PC-3 (cell line): Measurements from ENCODE around the gene SORBS2. TPM values are rescaled to one million over a fixed set of nuclear protein-coding genes. Genes with fewer than 3 reads are reported as not detected.

Experiments used
- ATAC-seq: fragments of 200-7000 bp; cut with Tn5 transposase; 2 replicates; pipeline ENCODE4 v1.9.1; 2020; ENCODE audit warnings: mild to moderate bottlenecking, moderate library complexity
- BruUV-seq: library from RNA; stranded (reverse); fragments of 400-500 nt; replicated peaks from 2 replicates; lab custom pipeline; 2021; lab: Mats Ljungman, UMichigan
- CTCF ChIA-PET: fragments of 300-600 bp; sonication (Branson Sonifier 250); formaldehyde crosslinking; loops from one replicate; lab custom pipeline; 2022; ENCODE audit warnings: antibody characterized with exemption; lab: Charles Lee
- POLR2A ChIA-PET: fragments of 300-600 bp; sonication (Branson Sonifier 250); formaldehyde crosslinking; loops from one replicate; lab custom pipeline; 2022; ENCODE audit warnings: antibody characterized with exemption; ENCODE audit not compliant: unreplicated experiment; lab: Charles Lee
- DNase-seq: peaks from one replicate; pipeline ENCODE4 v3.0.0-alpha.2; 2015
- H2AFZ ChIP-seq: fragments of 300-600 bp; sonication (generic); 2 replicates; pipeline ENCODE4 v1.6.0; 2016; ENCODE audit warnings: antibody characterized with exemption, low read length
- H3F3A ChIP-seq: fragments of 300-600 bp; sonication (generic); one replicate; pipeline ENCODE4 v1.6.0; 2017; ENCODE audit warnings: antibody characterized with exemption, low read length, control low read depth, mild to moderate bottlenecking; ENCODE audit not compliant: unreplicated experiment
- H3K27ac ChIP-seq: fragments of 300-600 bp; sonication (generic); 2 replicates; pipeline ENCODE4 v1.5.1; 2016; ENCODE audit warnings: mild to moderate bottlenecking, low read length
- H3K27me3 ChIP-seq: fragments of 300-600 bp; sonication (generic); 2 replicates; pipeline ENCODE4 v1.6.1; 2016; ENCODE audit warnings: low read length, mixed read lengths
- H3K36me3 ChIP-seq: fragments of 300-600 bp; sonication (generic); 2 replicates; pipeline ENCODE4 v1.6.1; 2016; ENCODE audit warnings: low read depth, mixed run types, low read length, mixed read lengths
- H3K4me1 ChIP-seq: fragments of 300-600 bp; sonication (generic); 2 replicates; pipeline ENCODE4 v1.5.1; 2016; ENCODE audit warnings: low read length; ENCODE audit not compliant: insufficient read depth
- H3K4me2 ChIP-seq: fragments of 300-600 bp; sonication (generic); 2 replicates; pipeline ENCODE4 v1.6.0; 2016; ENCODE audit warnings: low read length
- H3K4me3 ChIP-seq: fragments of 300-600 bp; sonication (generic); 2 replicates; pipeline ENCODE4 v1.5.1; 2016; ENCODE audit warnings: mild to moderate bottlenecking, low read length, mixed read lengths
- H3K79me2 ChIP-seq: fragments of 300-600 bp; sonication (generic); 2 replicates; pipeline ENCODE4 v1.6.1; 2017; ENCODE audit warnings: low read length, mixed read lengths
- H3K9ac ChIP-seq: fragments of 300-600 bp; sonication (generic); 2 replicates; pipeline ENCODE4 v1.6.0; 2016; ENCODE audit warnings: mild to moderate bottlenecking, low read length
- H3K9me2 ChIP-seq: fragments of 300-600 bp; sonication (generic); replicated peaks from 2 replicates; pipeline ENCODE4 v1.6.1; 2016; ENCODE audit warnings: mixed run types, low read length, mixed read lengths
- H3K9me3 ChIP-seq: fragments of 300-600 bp; sonication (generic); 2 replicates; pipeline ENCODE4 v1.6.1; 2016; ENCODE audit warnings: low read length, mixed read lengths
- H4K20me1 ChIP-seq: fragments of 300-600 bp; sonication (generic); 2 replicates; pipeline ENCODE4 v1.6.1; 2016; ENCODE audit warnings: low read length, mixed read lengths
- CTCF ChIP-seq: fragments of 300-600 bp; sonication (generic); conservative IDR thresholded peaks from 2 replicates; pipeline ENCODE4 v1.5.1; 2017; ENCODE audit warnings: antibody characterized with exemption, low read depth, mild to moderate bottlenecking, low read length
- EZH2 ChIP-seq: fragments of 300-600 bp; sonication (generic); IDR thresholded peaks from one replicate; pipeline ENCODE4 v1.6.1; 2017; ENCODE audit warnings: antibody characterized with exemption, mild to moderate bottlenecking, low read length; ENCODE audit not compliant: unreplicated experiment
- EZH2phosphoT487 ChIP-seq: fragments of 300-600 bp; sonication (generic); IDR thresholded peaks from 2 replicates; pipeline ENCODE4 v1.6.1; 2018; ENCODE audit warnings: mild to moderate bottlenecking, antibody characterized with exemption, low read length, borderline replicate concordance
- intact Hi-C: fragments of 100-400 bp; cut with micrococcal nuclease; formaldehyde crosslinking; loops from 2 replicates; pipeline ENCODE4 v1.9.0; 2023
- total RNA-seq: library from RNA; depleted of rRNA; stranded (reverse); fragments of >200 nt; gene quantifications from 2 replicates; pipeline ENCODE4 v1.2.3, GENCODE V29; 2014

Gene SORBS2
- total RNA-seq, 1 experiment from 2014 or later = 3.6 TPM

DNA sequence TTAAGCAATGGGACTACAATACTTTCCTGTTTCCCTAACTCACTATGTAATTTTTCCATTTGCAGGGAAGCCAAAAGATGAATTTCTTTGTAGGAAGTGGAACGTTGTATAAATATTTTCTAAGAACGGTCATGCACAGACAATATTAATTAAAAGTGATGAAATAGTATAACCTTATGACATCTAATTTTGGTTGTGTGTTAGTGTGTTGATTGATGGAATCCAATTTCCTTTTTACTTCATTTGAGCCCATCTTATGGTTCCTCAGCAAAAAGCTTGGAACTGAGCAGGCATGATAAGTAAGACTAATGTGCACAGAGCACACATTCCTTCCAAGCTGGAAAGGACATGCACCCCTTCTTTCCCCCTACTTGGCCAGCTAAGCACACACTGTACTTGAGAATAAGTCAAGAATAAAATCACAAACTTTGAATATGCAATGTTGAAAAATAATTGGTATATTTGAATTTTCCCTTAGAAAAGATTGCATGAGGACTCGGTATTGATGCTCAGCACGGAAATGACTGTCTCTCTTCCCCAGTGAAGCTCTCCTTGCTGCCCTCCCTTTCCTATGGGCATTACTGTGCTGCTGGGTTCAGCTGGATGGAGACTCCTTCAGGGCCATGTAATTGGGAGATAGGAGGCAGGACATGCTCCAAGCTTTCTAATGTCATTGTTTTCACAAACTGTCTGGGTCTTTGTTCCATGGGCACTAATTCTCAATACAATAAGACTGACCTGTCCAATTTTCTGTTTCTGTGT is 257.4 kb downstream of the SORBS2 start:
- no TSS peak for BruUV-seq
- H3K79me2 ChIP-seq = no peaks in the 10 kb centered on the region
- no peaks in the 10 kb centered on the region for H3F3A ChIP-seq
- intact Hi-C loops = no loop called here
- H2AFZ ChIP-seq = no peak overlapping the region
- ChIA-PET POLR2A (no interaction called here), CTCF (no interaction called here)
- no peak overlapping the region for H3K27ac ChIP-seq
- H3K4me2 ChIP-seq = no peak overlapping the region
- no peaks in the 10 kb centered on the region for H3K9me2 ChIP-seq
- no peak for ATAC-seq
- no peaks in the 10 kb centered on the region for H3K27me3 ChIP-seq
- no peaks in the 10 kb centered on the region for H4K20me1 ChIP-seq
- H3K9ac ChIP-seq = no peak overlapping the region
- H3K36me3 ChIP-seq = no peaks in the 10 kb centered on the region
- DNase-seq = no peak
- TF ChIP-seq EZH2 (no peak), EZH2phosphoT487 (no peak)
- peaks cover 4% of the 10 kb centered on the region; the same call in 1 of the 2 replicates for H3K4me1 ChIP-seq
- no peak overlapping the region for H3K4me3 ChIP-seq
- no peaks in the 10 kb centered on the region for H3K9me3 ChIP-seq

GRCh38 chr4:185552254-185552653 is 259.7 kb downstream of the SORBS2 start:
- TF ChIP-seq EZH2phosphoT487 (no peak), CTCF (no peak), EZH2 (no peak)
- Histone ChIP-seq H3K9me2 (no peaks in the 10 kb centered on the region), H3K4me3 (no peak overlapping the region), H3F3A (no peaks in the 10 kb centered on the region), H3K4me2 (no peak overlapping the region), H3K27me3 (no peaks in the 10 kb centered on the region), H3K36me3 (no peaks in the 10 kb centered on the region), H3K4me1 (no peaks in the 10 kb centered on the region), H3K9me3 (no peaks in the 10 kb centered on the region), H3K79me2 (no peaks in the 10 kb centered on the region), H3K9ac (no peak overlapping the region), H2AFZ (no peak overlapping the region), H3K27ac (no peak overlapping the region), H4K20me1 (no peaks in the 10 kb centered on the region)
- ChIA-PET POLR2A (no interaction called here), CTCF (no interaction called here)
- no TSS peak for BruUV-seq
- DNase-seq = no peak
- ATAC-seq = no peak
- intact Hi-C loops = no loop called here

- Histone ChIP-seq H3K4me1 (no peaks in the 10 kb centered on the region), H2AFZ (no peak overlapping the region), H3K4me2 (no peak overlapping the region), H3K9me2 (no peaks in the 10 kb centered on the region), H3K36me3 (no peaks in the 10 kb centered on the region), H3K9ac (no peak overlapping the region), H3K27ac (no peak overlapping the region), H4K20me1 (no peaks in the 10 kb centered on the region), H3F3A (no peaks in the 10 kb centered on the region), H3K4me3 (no peak overlapping the region), H3K79me2 (no peaks in the 10 kb centered on the region), H3K27me3 (no peaks in the 10 kb centered on the region), H3K9me3 (no peaks in the 10 kb centered on the region)
- ChIA-PET CTCF (no interaction called here), POLR2A (no interaction called here)
- intact Hi-C loops = no loop called here
- TF ChIP-seq CTCF (no peak), EZH2 (no peak), EZH2phosphoT487 (no peak)
- DNase-seq (no peak), ATAC-seq (no peak)
- no TSS peak for BruUV-seq
Measured at GRCh38 chr4:185550933-185551332, 261.1 kb downstream of the SORBS2 start.
